ENCODE data around the gene ZNF23.

DNA sequence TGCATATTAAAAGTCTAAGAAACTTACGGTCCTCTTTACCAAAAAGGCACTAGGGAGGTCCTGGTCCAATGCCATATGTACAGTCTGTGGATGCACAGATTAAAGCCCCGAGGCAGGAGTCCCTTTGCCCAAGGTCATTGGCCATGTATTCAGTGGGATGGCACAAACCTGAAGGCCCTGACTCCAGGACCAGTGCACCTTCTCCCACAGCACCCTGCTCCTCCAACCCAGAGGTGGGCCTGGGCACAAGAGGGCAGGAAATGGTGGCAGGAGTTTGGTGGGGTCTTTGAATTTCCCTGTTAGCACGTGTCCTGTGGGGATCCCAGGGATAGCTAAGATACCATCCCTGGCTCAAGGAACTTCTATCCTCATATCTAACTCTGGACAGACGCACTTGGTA lies 48.7 kb downstream of the ZNF23 start:
- TF ChIP-seq, protein P1, sequence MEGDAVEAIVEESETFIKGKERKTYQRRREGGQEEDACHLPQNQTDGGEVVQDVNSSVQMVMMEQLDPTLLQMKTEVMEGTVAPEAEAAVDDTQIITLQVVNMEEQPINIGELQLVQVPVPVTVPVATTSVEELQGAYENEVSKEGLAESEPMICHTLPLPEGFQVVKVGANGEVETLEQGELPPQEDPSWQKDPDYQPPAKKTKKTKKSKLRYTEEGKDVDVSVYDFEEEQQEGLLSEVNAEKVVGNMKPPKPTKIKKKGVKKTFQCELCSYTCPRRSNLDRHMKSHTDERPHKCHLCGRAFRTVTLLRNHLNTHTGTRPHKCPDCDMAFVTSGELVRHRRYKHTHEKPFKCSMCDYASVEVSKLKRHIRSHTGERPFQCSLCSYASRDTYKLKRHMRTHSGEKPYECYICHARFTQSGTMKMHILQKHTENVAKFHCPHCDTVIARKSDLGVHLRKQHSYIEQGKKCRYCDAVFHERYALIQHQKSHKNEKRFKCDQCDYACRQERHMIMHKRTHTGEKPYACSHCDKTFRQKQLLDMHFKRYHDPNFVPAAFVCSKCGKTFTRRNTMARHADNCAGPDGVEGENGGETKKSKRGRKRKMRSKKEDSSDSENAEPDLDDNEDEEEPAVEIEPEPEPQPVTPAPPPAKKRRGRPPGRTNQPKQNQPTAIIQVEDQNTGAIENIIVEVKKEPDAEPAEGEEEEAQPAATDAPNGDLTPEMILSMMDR (IDR thresholded peaks at IDR 0.05 in 2 of 3, conservative IDR thresholded peaks at IDR 0.05 in 1 of 3; ENCODE audit: borderline replicate concordance in 1 of 3, insufficient read depth in 1 of 3, low read depth in 2 of 3, low read length in 2 of 3) = no peak
- no peak for TF ChIP-seq EGR1 (IDR thresholded peaks at IDR 0.05; ENCODE audit: low read depth)

Measured in HCT116 (cell line).